Nephron progenitor cell (in vitro differentiated cells): ENCODE results near the gene SEC14L5.

Experiments used
- DNase-seq: peaks from one replicate; pipeline ENCODE4 v3.0.0; 2021
- H3K27ac Mint-ChIP-seq: 2 replicates; pipeline ENCODE4 v1.8.0; 2021; ENCODE audit warnings: mild to moderate bottlenecking, moderate library complexity, mixed read lengths
- H3K27me3 Mint-ChIP-seq: 2 replicates; pipeline ENCODE4 v1.8.0; 2021; ENCODE audit warnings: mild to moderate bottlenecking, low read depth, mixed read lengths; ENCODE audit not compliant: poor library complexity
- H3K36me3 Mint-ChIP-seq: 2 replicates; pipeline ENCODE4 v1.8.0; 2021; ENCODE audit warnings: low read depth, mixed read lengths
- H3K4me1 Mint-ChIP-seq: 2 replicates; pipeline ENCODE4 v1.8.0; 2021; ENCODE audit warnings: mixed read lengths
- H3K4me3 Mint-ChIP-seq: 2 replicates; pipeline ENCODE4 v1.8.0; 2021; ENCODE audit warnings: mild to moderate bottlenecking, moderate library complexity, mixed read lengths
- H3K9me3 Mint-ChIP-seq: 2 replicates; pipeline ENCODE4 v1.8.0; 2021; ENCODE audit warnings: mild to moderate bottlenecking, moderate library complexity, mixed read lengths
- TF ChIP-seq, protein P1 (sequence below): fragments of 200-600 bp; sonication (generic); IDR thresholded peaks from 2 replicates; pipeline ENCODE4 v1.5.0; 2021; ENCODE audit warnings: antibody characterized with exemption

Gene SEC14L5

DNA sequence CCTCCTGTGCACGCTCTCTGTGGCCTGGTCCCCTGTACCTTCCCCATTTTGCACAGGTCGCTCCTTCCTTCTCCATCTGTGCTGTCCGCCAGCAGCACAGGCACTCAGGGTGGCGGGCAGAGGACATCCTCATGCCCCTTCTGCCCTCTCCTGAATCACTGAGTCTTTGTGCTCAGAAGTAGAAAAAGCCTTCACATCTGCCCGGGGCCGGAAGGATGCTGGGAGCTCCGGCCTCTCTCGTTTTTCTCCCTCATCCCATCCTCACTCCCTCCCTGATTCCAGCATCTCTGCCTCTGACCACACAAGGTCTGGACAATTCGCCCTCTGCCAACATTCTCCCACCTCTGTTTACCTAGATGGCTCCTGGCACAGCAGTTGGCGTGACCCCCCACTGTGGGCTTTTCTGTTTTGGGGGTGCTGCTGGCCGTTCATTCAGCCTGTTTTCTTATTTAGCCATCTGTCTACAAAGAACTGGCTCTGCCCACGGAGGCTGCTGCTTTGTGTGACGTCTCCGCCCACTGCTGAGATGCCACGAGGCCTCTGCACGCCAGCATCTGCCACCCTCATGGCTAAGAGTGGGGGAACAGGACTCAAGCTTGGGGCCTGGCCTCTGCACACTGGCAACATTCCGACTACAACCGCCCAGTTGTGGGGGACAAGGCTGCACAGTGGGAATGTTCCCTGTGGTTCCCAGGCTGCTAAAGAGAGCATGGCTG is 36.7 kb downstream of the SEC14L5 start:
- H3K27me3 Mint-ChIP-seq: peaks cover 11% of the 10 kb centered on the region
- H3K9me3 Mint-ChIP-seq: no peaks in the 10 kb centered on the region
- H3K27ac Mint-ChIP-seq: no peak overlapping the region
- no peaks in the 10 kb centered on the region for H3K36me3 Mint-ChIP-seq
- H3K4me1 Mint-ChIP-seq: no peaks in the 10 kb centered on the region
- no peak overlapping the region for H3K4me3 Mint-ChIP-seq
- DNase-seq: no peak
- TF ChIP-seq, protein P1, sequence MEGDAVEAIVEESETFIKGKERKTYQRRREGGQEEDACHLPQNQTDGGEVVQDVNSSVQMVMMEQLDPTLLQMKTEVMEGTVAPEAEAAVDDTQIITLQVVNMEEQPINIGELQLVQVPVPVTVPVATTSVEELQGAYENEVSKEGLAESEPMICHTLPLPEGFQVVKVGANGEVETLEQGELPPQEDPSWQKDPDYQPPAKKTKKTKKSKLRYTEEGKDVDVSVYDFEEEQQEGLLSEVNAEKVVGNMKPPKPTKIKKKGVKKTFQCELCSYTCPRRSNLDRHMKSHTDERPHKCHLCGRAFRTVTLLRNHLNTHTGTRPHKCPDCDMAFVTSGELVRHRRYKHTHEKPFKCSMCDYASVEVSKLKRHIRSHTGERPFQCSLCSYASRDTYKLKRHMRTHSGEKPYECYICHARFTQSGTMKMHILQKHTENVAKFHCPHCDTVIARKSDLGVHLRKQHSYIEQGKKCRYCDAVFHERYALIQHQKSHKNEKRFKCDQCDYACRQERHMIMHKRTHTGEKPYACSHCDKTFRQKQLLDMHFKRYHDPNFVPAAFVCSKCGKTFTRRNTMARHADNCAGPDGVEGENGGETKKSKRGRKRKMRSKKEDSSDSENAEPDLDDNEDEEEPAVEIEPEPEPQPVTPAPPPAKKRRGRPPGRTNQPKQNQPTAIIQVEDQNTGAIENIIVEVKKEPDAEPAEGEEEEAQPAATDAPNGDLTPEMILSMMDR: no peak

DNA sequence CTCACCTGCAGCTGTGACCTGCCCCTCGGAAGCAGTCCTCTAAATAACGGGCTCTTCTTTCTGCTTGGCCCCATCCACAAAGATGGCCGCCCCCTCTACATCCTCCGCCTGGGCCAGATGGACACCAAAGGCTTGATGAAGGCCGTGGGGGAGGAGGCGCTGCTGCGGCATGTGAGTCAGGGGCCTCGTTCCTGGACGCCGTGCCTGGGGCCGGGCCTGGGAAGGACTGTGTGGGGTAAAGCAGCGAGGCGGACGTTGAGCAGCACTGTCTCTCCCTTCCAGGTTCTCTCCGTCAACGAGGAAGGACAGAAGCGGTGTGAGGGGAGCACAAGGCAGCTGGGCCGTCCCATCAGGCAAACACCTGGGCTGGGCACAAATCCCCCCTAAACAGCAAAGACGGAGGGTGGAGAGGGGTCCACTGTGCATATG is 42.5 kb downstream of the SEC14L5 start:
- H3K27ac Mint-ChIP-seq: no peak overlapping the region
- TF ChIP-seq, protein P1: no peak
- H3K36me3 Mint-ChIP-seq: no peaks in the 10 kb centered on the region
- no peaks in the 10 kb centered on the region for H3K9me3 Mint-ChIP-seq
- no peak for DNase-seq
- H3K4me1 Mint-ChIP-seq: peaks cover 5% of the 10 kb centered on the region
- peaks cover 23% of the 10 kb centered on the region for H3K27me3 Mint-ChIP-seq
- no peak overlapping the region for H3K4me3 Mint-ChIP-seq

DNA sequence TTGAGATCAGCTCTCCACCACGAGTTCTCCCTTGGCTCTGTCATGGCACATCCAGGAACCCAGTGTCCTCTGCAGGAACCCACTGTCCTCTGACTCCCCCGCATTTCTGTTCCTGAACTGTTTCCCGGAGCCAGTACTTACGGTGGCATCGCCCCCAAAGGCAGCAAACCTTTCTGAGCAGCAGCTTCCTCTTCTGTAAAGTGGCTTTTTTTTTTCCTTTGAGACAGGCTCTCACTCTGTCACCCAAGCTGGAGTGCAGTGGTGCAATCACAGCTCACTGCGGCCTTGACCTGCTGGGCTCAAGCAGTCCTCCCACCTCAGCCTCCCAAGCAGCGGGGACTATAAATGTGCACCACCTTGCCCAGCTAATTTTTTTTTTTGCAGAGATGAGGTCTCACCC is 43.4 kb downstream of the SEC14L5 start:
- no peak overlapping the region for H3K4me3 Mint-ChIP-seq
- no peaks in the 10 kb centered on the region for H3K9me3 Mint-ChIP-seq
- DNase-seq: no peak
- no peaks in the 10 kb centered on the region for H3K36me3 Mint-ChIP-seq
- peak overlapping the region; percentile 69 for H3K27ac Mint-ChIP-seq
- TF ChIP-seq, protein P1: no peak
- peaks cover 15% of the 10 kb centered on the region for H3K4me1 Mint-ChIP-seq
- peaks cover 23% of the 10 kb centered on the region for H3K27me3 Mint-ChIP-seq

DNA sequence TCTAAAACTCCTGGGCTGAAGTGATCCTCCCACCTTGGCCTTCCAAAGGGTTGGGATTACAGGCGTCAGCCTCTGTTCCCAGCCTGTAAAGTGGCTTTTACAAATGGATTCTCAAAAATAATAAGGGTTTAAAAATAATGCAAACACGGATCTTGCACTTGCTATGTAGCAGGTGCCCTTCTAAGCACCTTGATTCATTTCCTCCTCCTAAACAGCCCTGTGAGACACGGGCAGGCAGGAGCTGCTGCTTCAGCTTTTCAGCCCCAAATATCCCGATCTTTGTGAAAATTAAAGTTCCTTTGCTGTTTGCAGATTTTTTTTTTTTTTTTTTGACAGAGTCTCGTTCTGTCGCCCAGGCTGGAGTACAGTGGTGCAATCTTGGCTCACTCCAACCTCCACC is 43.9 kb downstream of the SEC14L5 start:
- no peak for DNase-seq
- Mint-ChIP-seq H3K9me3 (no peaks in the 10 kb centered on the region), H3K36me3 (no peaks in the 10 kb centered on the region), H3K4me3 (no peak overlapping the region), H3K27me3 (peaks cover 23% of the 10 kb centered on the region), H3K4me1 (peaks cover 19% of the 10 kb centered on the region), H3K27ac (no peak overlapping the region)
- TF ChIP-seq, protein P1: no peak

DNA sequence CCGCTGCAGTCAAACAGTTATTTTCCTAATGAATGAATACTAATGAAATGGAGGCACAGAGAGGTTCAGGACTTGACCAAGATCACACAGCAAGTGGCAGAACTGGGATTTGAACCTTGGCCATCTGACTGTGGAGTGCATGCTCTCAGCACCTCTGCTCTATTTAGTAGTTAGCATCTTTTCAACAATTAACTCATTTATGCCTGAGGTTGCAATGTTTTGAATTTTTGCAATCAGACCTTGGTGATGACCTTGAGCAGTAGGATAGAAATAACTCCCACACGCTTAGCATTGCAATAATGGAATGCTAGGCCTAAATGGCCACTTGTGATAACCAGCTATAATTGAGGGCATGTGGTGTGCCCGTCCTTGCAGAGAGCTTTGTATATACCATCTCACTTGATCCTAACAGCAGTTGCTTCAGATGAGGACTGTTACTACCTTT is 44.6 kb downstream of the SEC14L5 start:
- Mint-ChIP-seq H3K27me3 (peaks cover 20% of the 10 kb centered on the region), H3K27ac (no peak overlapping the region), H3K9me3 (no peaks in the 10 kb centered on the region), H3K4me1 (peaks cover 22% of the 10 kb centered on the region), H3K36me3 (no peaks in the 10 kb centered on the region), H3K4me3 (no peak overlapping the region)
- DNase-seq: no peak
- TF ChIP-seq, protein P1: no peak

DNA sequence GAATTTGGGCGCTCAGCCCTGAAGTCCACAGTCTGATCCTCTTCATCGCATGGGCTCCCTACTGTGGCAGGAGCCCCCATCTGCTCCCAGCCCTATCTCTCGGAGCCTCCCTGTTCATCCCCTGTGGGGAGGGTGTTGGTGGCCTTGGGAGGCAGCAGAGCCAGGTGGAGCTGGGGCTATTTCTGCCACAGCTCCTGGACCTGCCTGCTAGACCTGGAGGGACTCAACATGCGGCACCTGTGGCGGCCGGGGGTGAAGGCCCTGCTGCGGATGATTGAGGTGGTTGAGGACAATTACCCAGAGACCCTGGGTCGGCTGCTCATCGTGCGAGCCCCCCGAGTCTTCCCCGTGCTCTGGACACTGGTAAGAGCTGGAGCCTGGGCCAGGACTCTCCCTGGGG is 45.1 kb downstream of the SEC14L5 start:
- H3K36me3 Mint-ChIP-seq: no peaks in the 10 kb centered on the region
- no peak for DNase-seq
- H3K27me3 Mint-ChIP-seq: peaks cover 20% of the 10 kb centered on the region
- H3K4me3 Mint-ChIP-seq: no peak overlapping the region
- peaks cover 22% of the 10 kb centered on the region for H3K4me1 Mint-ChIP-seq
- no peaks in the 10 kb centered on the region for H3K9me3 Mint-ChIP-seq
- H3K27ac Mint-ChIP-seq: no peak overlapping the region
- TF ChIP-seq, protein P1: no peak
